Left lobe of liver (tissue), 2 donors: ENCODE data around the gene ZNF750. TPM values are rescaled to one million over a fixed set of nuclear protein-coding genes. Genes with fewer than 3 reads are reported as not detected.
A peak's percentile ranks its signal among the peaks of the same experiment; 100 is the strongest.

Experiments used
- ATAC-seq: fragments of 200-7000 bp; cut with Tn5 transposase; one replicate; pipeline ENCODE4 v1.9.1; 2020; ENCODE audit warnings: mild to moderate bottlenecking, moderate library complexity
- DNase-seq: peaks from one replicate; pipeline ENCODE4 v3.0.0-alpha.2; 2020; ENCODE audit warnings: low spot score
- total RNA-seq: library from RNA; stranded (reverse); gene quantifications from one replicate; pipeline ENCODE4 v1.2.1, GENCODE V29; 2021
- donor health status: DM: no; HTN: no; CAD: no; lungs with moderate emphysema.
- donor health status: DM: no; HTN: yes; CAD: no.

ZNF750 gene
- total RNA-seq: 0.08 TPM

- ATAC-seq (no peak), DNase-seq (no peak)
Measured at GRCh38 chr17:82839617-82840292, at the start of gene ZNF750. ZNF750 (minus strand) TSS chr17:82840022; CDS start chr17:82832454, 7,568 bp downstream.

DNA sequence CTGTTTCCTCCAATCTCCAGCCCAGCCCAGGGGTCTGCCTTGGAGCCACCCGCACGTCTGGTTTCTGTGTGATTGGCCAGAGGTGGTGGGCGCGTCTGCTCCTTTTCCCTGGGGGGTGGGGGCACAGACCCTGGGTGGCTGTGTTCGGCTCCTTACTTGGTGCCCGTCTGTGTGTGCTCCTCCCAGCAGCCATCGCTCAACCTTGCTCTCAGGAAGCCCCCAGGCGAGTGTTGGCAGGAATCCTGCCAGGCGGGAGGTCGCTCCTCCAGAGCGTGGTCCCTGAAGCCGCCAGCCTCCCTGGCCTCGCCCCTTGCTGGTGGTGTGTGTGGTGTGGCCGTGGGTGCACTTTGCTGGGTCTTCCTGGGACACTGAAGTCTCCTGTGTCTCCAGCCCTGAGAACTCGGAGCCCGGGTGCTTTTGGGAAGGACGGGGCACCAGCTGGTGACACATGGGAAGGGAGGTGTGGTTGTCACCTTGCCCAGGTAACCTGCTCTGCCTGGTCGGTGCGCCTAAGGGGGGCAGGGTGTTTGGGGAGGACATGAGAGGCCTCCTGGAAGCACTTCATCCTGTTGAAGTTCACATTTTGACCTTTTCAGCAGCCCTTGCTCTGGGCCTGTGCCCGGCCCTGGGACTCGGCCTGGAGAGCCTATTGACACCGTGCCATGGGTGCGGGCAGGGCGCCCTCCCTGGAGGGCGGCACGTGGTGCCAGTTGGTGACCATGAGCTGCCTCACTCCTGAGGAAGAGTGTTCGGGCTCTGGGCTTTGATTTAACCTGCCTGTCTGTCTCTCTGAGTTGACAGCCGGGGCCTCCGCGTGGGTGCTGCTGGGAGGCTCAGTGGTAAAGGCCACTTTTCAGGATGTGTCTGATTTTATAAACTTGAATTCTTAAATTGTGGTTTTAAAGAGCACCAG is 49.0 kb upstream of the ZNF750 start:
- ATAC-seq (peak; percentile 88), DNase-seq (peak; percentile 96)

- no peak for DNase-seq
- no peak for ATAC-seq
Measured at GRCh38 chr17:82887255-82888164, 47.7 kb upstream of the ZNF750 start.

DNA sequence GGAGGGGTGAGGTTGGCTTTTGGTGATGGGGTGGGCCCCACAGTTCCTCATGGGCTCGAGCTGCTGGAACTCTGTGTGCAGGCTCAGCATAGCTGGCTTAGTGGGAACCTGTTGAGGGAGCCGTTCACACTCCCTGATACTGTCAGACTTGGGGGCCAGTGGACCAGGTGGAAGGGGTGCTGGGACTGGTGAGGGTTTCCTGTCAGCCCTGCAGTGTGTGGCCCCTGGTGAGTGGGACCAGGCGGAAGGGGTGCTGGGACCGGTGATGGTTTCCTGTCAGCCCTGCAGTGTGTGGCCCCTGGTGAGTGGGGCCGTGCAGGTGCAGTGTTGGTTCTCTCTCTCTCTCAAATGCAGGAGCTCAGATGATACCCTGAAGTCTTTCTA is 45.1 kb upstream of the ZNF750 start:
- DNase-seq: no peak
- ATAC-seq: no peak

GRCh38 chr17:82884341-82884969 is 44.6 kb upstream of the ZNF750 start:
- no peak for DNase-seq
- no peak for ATAC-seq

- ATAC-seq (no peak), DNase-seq (no peak)
Measured at GRCh38 chr17:82883419-82884031, 43.7 kb upstream of the ZNF750 start.

DNA sequence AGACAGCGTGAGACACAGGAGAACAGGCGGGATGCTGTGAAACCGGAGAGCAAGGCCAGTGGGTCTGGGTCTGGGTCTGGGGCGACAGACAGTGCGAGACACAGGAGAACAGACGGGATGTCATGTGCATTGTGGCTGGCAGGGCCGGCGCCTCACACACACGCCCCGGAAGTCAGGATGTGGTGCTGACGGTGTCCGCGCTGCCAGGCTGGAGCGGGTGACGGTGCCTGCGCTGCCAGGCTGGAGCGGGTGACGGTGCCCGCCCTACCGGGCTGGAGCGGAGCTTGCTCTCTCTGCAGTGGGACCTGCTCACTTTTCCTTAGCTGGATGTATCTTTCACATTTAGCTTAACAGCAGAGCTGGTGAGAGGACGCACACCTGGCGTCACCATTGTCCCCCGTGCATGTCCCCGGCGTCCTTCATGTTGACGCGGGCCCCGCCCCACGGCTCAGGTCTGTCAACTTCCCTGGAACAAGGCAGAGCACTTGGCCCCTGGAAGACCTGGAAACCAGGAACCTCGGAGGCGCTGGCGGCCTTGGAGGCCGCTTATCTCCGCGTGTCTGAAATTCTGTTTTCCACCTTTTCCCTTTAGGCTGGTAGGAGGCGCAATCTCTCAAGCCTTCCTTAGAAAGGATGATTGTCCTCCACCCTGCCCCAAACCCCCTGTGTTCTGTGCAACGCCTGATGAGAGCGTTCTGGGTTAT is 43.0 kb upstream of the ZNF750 start:
- no peak for ATAC-seq
- DNase-seq: no peak

DNA sequence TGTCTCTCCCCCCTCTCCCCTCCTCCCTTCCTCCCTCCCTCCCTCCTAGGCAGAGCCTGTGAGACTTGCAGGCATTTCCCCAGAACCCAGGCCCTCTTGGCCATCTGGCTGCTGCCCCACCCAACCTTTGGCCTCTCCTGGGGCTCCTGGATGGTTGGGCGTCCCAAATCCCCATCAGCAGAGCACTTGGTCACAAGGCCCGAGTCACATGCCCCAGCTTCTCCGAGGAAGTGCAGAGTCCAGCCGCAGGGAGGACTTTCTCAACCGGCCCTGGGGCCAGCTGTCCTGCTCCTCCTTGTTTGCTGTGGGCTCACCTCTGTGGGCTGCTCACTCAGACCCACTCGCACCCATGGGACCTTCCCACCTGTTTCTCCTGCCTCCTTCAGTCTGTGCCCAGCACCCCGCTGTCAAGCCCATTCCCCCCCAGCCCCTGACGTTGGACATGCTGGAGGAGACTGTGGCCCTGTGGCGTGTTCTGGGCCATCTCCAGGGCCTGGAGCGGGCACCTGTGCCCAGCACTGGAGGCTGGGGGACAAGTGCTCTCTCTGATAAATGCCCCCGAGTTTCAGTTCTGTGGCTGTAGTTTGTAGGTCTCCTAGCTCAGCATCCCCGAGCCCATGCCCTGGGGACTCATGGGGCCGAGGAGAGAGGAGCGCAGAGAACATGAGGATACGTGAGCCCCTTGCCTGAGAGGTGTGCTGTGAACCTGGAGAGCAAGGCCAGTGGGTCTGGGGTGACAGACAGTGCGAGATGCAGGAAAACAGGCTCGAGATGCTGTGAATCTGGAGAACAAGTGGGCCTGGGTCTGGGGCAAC is 42.3 kb upstream of the ZNF750 start:
- ATAC-seq (peak; percentile 75), DNase-seq (no peak)

DNA sequence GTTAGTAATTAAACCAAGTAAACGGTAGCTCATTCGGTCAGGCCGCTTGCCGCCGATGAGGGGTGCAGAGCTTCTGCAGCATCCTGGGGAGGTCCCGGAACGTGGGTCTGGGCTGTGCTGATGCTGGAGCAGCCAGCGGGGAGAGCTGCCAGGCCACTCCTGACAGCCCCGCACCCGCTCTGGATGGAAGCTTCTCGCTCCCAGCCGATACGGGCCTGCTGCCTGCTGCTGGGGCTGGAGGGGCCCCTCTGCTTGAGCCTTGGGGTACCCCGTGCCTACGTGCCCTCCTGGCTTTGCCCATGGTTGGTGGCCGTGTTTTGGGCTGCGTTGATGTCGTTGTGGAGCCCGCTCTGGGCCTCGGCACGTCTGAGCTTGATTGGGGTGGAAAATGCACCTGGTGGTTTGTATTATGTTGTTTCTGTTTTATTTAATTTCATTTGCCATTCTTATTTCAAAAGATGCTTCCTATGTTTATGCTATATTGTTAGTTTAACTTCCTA is 41.6 kb upstream of the ZNF750 start:
- ATAC-seq: no peak
- no peak for DNase-seq

- DNase-seq (no peak), ATAC-seq (no peak)
Measured at GRCh38 chr17:82880620-82881323, 41.0 kb upstream of the ZNF750 start.

DNA sequence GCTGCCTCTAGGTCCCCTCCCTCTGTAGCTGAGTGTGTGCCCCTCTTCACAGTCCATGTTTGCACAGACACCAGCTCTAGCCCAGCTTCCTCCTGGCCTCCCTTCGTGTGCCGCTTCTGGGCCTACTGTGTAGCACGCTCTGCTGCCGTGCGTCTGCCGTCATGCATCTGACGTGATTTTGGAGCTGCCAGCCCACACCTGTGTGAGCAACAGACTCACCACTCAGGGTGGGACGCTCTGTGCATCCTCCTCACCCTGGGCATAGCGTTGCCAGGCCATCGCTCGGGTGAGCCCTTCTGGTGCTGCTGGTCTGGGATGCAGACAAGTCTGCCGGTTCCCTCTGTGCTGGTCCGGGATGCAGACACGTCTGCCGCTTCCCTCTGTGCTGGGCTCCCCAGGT is 39.4 kb upstream of the ZNF750 start:
- no peak for ATAC-seq
- DNase-seq: no peak

DNA sequence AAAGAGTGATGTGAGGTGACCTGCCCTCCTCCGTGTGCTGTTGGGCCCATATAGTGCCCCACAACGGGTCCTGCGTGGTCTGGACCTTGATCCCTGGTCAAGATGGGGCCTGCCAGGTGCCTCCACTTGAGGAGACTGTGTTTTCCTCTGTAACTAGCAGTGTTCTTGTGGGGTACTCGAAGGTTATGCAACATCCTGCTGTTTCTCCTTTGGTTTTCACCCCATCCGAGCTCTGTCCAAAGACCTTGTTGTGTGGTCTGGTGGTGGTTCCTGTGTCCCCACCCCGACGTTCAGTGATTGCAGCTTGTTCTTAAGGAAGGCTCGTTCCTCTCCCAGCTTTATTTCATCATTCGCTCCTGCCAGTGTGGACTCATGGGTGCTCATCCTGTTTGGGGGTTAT is 38.7 kb upstream of the ZNF750 start:
- DNase-seq: no peak

GRCh38 chr17:82876602-82877379 is 37.0 kb upstream of the ZNF750 start:
- peak; percentile 66 for DNase-seq
- ATAC-seq: peak; percentile 91

More for the DNA sequence above, 38.7 kb upstream of the ZNF750 start:
- no peak for ATAC-seq

GRCh38 chr17:82876149-82876548 is 36.3 kb upstream of the ZNF750 start:
- DNase-seq (no peak), ATAC-seq (peak; percentile 44)

GRCh38 chr17:82875407-82875856 is 35.6 kb upstream of the ZNF750 start:
- no peak for ATAC-seq
- no peak for DNase-seq

- ATAC-seq: no peak
Measured at GRCh38 chr17:82874011-82874835, 34.4 kb upstream of the ZNF750 start.

More at GRCh38 chr17:82874011-82874835, 34.4 kb upstream of the ZNF750 start:
- no peak for DNase-seq
